Superior temporal gyrus (tissue), 1 donor: Measurements from ENCODE around the gene PKNOX1.
"Not testable (repeated sequence)": the region's sequence is repeated elsewhere in the genome, so short reads cannot be mapped to it uniquely, and the experiment has no call there.

ENCODE experiments used
- DNase-seq: peaks from one replicate; pipeline ENCODE4 v3.0.0-alpha.2; 2016; ENCODE audit errors: extremely low spot score

Gene PKNOX1

DNA sequence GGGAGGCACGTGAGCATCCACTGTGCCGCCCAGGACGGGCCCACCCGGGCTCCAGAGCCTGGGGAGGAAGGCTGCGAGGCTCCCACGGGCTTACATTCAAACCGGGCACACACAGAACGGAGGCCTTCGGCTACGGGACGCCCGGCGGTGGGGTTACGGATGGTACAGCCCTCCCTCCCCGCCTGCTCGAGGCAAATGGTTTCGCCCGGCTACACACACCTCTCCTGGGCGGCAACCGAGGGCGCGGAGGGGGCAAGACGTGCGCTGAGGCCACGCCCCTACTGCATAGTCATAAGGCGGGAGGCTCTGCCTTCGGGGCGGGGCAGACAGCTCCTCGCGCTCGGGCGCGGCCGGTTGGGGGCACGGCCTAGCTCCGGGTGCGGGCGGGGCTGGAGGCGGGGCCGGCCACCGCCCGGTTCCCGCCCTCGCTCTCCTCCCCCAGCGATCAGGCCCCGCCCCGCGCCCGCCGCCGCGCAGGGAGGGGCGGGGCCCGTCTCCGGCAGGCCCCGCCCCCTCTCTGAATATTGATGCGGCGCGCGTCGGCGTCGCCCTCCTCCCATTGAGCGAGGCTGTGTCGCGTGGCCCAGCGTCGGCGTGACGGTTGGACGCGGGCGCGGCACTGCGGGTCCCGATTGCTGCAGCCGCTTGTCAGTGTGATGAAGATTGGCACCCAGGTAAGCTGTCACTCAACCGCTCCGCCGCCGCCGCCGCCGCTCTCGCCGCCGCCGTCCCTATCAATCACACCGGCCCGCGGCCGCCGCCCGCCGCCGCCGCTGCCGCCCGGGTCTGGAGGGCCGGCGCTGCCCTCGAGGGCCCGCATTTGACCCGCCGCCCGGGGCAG is at the start of gene PKNOX1:
TSS of gene PKNOX1 (plus strand) at position 572 of the 841 bp plus-strand sequence. CDS start 29,820 bp downstream, outside the sequence.
- peak; percentile 96 for DNase-seq

DNA sequence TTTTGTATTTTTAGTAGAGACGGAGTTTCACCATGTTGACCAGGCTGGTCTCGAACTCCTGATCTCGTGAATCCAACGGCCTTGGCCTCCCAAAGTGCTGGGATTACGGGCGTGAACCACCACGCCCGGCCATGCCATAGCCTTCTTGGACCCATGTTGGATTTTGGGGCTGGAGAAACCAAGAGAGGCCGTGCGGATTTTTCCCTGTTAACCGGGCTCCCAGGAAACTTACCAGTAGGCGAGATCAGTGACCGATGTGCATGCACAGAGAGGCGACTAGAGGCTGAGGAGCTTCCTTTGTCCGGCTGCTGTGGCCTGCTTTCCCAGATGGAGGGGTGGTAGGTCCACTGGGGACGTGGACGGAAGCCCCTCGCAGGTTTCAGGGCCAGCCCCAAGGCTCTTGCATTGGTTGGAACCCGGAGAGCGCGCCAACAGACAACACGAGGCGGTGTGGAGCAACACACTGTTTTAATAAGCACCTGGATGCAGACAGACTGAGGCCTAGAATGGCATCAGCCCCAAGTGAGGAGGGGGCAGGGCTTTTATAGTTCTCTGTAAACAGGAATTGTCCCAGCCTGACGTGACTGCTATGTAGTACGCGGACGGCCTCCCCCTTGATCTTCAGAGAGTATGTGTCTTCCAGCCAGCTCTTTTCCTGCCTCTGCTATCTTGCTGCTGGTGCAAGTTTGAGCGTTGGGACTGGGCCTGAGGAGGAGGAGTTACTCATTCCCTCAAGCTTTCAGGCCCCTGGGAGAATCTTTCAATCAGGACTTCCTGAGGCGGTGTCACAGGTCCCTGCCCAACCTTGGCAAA is 49.0 kb upstream of the PKNOX1 start, which contains the start of gene ERVH48-1:
TSS of gene ERVH48-1 (minus strand) at position 517 of the 813 bp plus-strand sequence. CDS start 6,624 bp downstream, outside the sequence.
- no peak for DNase-seq

- peak; percentile 73 for DNase-seq
These were observed 46.7 kb upstream of the PKNOX1 start for GRCh38 chr21:42927474-42928200.

DNA sequence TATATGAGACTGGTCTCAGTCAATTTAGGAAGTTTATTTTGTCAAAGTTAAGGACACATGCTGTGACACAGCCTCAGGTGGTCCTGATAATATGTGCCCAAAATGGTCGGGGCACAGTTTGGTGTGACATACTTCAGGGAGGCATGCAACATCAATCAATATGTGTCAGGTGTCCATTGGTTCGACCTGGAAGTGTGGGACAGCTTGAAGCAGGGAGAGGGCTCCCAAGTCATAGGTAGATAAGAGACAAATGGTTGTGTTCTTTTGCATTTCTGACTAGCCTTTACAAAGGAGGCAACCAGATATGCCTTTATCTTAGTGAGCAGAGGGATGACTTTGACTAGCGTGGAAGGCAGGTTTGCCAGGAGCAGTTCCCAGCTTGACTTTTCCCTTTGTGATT is 44.4 kb upstream of the PKNOX1 start:
- no peak for DNase-seq

GRCh38 chr21:42931560-42932235 is 42.7 kb upstream of the PKNOX1 start:
- DNase-seq, result no peak

DNA sequence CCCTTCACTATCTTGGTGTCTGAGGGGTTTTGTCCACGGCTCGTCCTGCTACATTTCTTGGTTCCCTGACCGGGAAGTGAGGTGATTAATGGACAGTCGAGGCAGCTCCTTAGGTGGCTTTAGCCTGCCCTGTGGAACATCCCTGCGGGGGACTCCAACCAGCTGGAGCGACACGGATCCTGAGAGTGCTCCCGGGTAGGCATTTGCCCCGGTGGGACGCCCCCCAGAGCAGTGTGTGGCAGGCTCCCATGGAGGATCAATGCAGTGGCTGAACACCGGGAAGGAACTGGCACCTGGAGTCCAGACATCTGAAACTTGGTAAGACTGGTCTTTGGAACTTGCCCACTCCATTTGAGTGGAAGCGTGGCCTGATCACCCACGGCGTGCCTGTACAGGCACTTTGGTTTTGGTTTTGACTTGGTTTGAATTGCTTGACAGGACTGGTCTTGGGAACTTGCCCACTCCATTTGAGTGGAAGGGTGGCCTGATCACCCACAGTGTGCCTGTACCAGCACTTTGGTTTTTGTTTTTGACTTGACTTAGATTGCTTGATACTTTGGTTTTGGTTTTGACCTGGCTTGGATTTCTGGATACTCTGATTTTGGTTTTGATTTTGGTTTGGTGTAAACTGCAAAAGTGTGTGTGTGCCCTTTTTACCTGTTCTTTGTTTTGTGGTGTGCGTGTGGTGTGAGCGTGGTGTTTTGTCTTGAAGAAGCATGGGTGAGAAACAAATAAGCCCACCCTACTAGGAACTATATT is 41.8 kb upstream of the PKNOX1 start:
- not testable (repeated sequence) for DNase-seq

DNA sequence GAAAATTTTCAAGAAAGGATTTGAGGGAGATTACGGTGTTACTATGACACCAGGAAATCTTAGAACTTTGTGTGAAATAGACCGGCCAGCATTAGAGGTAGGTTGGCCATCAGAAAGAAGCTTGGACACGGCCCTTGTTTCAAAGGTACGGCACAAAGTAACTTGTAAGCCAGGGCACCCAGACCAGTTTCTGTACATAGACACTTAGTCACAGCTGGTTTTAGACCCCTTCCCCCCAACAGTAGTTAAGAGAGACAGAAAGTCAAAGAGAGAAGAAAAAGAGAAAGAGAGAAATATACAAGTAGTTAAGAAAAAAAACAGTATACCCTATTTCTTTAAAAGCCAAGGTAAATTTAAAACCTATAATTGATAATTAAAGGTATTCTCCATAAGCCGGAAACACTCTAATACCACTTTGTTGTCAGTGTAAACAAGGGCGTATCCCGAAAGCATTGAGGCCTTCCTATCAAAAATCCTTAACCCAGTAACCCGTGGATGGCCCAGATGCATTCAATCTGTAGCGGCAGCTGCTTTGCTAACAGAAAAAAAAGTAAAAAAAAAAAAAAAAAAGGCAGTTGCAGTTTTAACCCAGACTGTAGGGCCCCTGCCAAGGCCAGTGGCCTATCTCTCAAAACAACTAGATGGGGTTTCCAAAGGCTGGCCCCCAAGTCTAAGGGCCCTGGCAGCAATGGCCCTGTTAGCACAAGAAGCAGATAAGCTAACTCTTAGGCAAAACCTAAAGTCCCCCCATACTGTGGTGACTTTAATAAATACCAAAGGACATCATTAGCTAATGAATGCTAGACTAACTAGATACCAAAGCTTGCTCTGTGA is 41.0 kb upstream of the PKNOX1 start:
- not testable (repeated sequence) for DNase-seq

- DNase-seq, result not testable (repeated sequence)
These were observed 40.4 kb upstream of the PKNOX1 start for GRCh38 chr21:42933973-42934372.

- not testable (repeated sequence) for DNase-seq
These were observed 38.0 kb upstream of the PKNOX1 start for GRCh38 chr21:42936360-42936759.

- not testable (repeated sequence) for DNase-seq
These were observed 37.1 kb upstream of the PKNOX1 start for GRCh38 chr21:42937034-42937940.

DNA sequence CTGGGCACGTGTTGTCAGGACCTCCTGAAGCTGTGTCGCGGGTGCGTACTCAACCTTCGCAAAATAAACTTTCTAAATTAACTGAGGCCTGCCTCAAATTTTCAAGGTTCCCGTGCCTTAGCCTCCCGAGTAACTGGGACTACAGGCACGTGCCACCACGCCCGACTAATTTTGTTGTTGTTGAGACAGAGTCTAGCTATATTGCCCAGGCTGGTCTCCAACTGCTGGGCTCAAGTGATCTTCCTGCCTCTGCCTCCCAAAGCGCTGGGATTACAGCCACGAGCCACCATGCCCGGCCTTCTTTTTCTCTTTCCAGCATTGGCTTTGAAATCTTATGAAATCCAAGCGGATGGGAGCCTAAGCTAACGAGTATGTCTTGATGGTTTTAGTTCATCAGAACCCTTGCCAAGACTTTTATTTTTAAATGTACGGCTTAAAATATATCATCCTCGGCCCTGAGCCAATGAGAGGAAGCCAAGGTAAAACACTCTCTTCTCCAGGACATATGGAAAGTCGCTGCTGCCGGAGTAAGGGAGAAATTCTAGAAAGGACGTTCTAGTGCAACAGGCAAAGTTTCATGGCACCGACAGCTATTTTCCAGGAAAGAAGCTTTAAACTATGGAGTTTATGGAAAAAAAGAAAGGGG is 36.3 kb upstream of the PKNOX1 start:
- DNase-seq, result peak; percentile 60

- not testable (repeated sequence) for DNase-seq
These were observed 35.8 kb upstream of the PKNOX1 start for GRCh38 chr21:42938606-42938995.

DNA sequence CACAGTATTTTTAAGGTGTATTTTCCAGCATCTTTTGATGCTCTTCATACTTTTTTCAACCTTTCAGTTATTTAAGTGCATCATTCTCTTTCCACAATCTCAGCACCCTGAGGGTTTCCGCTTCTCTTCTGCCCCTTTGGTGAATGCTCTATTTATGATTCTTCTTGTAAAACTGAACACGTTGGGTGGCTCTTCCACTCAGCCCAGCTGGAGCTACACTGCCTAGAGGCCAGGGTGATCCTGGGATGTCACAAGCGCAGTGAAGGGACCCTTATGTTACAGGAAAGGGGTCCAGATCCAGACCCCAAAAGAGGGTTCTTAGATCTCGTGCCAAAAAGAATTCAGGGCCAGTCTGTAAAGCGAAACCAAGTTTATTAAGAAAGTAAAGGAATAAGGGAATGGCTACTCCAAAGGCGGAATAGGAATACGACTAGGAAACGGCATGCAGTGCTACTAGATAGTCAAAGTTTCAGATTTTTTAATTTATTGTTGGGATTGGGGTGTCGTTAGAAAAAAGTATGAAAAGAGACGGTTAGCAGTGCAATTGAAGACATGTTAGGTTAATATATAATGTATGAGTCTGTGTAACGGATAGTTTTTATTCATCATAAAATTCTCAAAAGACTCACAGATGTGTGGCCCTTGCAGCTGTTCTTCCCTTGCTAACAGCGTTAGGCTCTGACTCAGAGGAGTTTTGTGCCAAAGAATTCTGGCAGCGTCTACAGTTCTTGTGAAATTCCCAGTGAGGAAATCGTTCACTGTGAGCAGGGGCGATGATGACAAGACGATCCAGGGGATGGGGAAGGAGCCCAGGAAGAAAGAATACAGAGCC is 34.6 kb upstream of the PKNOX1 start:
- peak; percentile 95 for DNase-seq

DNA sequence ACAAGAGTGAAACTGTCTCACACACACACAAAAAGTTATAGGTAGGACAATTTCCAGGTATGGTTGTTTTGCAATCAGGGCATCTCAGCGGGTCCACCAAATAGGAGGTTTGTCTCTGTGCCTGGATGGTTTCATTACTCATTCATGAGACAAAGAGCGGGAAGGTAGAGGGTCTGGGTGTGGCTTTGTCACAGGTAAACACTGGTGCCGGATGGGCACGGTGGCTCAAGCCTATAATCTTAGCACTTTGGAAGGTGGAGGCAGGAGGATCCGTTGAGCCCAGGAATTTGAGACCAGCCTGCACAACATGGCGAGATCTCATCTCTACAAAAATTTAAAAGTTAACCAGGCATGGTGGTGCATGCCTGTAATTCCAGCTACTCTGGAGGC is 32.7 kb upstream of the PKNOX1 start:
- no peak for DNase-seq

- DNase-seq, result no peak
These were observed 32.1 kb upstream of the PKNOX1 start for GRCh38 chr21:42942244-42942643.

DNA sequence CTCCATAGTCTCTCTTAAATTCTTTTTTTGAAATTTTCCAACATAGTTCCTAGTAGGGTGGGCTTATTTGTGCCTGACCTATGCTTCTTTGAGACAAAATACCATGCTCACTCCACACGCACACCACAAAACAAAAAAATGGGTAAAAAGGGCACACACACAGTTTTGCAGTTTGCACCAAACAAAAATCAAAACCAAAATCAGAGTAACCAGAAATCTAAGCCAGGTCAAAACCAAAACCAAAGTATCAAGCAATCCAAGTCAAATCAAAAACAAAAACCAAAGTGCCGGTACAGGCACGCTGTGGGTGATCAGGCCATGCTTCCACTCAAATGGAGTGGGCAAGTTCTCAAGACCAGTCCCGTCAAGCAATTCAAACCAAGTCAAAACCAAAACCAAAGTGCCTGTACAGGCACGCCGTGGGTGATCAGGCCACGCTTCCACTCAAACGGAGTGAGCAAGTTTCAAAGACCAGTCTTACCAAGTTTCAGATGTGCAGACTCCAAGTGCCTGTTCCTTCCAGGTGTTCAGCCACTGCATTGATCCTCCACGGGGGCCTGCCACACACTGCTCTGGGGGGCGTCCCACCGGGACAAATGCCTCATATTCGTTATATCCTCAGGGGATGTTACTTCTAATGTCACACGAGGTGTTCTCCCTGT is 25.1 kb upstream of the PKNOX1 start:
- DNase-seq, result not testable (repeated sequence)

DNA sequence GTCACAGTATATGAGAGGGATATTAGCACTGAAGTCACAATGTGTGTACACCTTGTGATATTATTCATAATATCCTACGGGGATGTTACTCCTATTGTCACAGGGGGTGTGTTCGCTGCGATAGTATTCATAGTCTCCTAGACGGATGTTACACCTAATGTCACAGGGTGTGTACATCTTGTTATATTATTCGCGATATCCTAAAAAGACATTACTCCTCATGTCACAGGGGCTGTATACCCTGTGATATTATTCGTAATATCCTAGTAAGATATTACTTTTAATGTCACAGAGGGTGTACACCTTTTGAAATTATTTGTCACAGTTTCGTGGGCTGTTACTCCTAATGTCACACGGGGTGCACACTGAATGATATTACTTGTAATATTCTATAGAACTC is 23.2 kb upstream of the PKNOX1 start:
- not testable (repeated sequence) for DNase-seq
